PC-9 (cell line): Measurements from ENCODE around the gene CMIP.

Experiments
- CTCF ChIP-seq: fragments of 200-600 bp; sonication (generic); conservative IDR thresholded peaks from 2 replicates; pipeline ENCODE4 v1.6.1; 2017; ENCODE audit warnings: mixed run types, antibody characterized with exemption, mild to moderate bottlenecking, moderate library complexity
- EZH2 ChIP-seq: fragments of 200-600 bp; sonication (generic); IDR thresholded peaks from 2 replicates; pipeline ENCODE4 v1.8.0; 2017; ENCODE audit warnings: antibody characterized with exemption, low read depth

DNA sequence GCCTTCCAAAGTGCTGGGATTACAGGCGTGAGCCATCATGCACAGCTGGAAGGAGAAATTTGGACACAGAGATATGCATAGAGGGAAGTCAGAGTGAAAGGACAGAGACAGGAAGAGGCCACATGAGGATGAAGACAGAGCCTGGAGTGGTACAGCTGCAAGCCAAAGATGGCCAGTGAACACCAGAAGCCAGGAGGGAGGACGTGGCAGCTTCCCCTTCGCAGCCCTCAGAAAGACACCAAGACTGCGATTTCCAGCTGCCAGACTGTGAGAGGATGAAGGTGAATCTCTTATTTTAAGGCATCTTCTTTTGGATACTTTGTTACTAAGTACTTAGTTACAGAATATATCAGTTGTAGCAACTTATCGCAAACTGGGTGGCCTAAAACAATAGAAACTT is 274.0 kb downstream of the CMIP start:
- no peak for TF ChIP-seq CTCF
- TF ChIP-seq EZH2 = no peak
